Motor neuron (in vitro differentiated cells): ENCODE data around the gene IL1F10. TPM values are rescaled to one million over a fixed set of nuclear protein-coding genes. Genes with fewer than 3 reads are reported as not detected.
A peak's percentile ranks its signal among the peaks of the same experiment; 100 is the strongest.

Experiments
- ATAC-seq, 8 experiments: fragments of 200-7000 bp; cut with Tn5 transposase; replicated peaks in 6 of 8; 2 replicates each; pipeline ENCODE4 v1.8.0; 2021; ENCODE audit warnings: mild to moderate bottlenecking in 8 of 8, moderate library complexity in 8 of 8
- H3K27ac ChIP-seq, 2 donors: fragments of 250-450 bp; sonication (Bioruptor Pico); 2 replicates each; pipeline ENCODE4 v1.9.0; 2021; ENCODE audit warnings: antibody characterized with exemption in 2 of 2, mild to moderate bottlenecking in 2 of 2, moderate library complexity in 1 of 2
- H3K4me1 ChIP-seq, 2 donors: fragments of 250-450 bp; sonication (Bioruptor Pico); replicated peaks in 1 of 2; 2 replicates each; pipeline ENCODE4 v1.6.1; 2021; ENCODE audit warnings: antibody characterized with exemption in 2 of 2, mild to moderate bottlenecking in 2 of 2, moderate library complexity in 1 of 2
- H3K4me3 ChIP-seq, 5 donors: fragments of 250-450 bp; sonication (Bioruptor Pico); 2 replicates each; pipeline ENCODE4 v1.9.0; 2021; ENCODE audit warnings: antibody characterized with exemption in 5 of 5, mild to moderate bottlenecking in 5 of 5, moderate library complexity in 4 of 5
- WGBS, 10 experiments: fragments of 450-650 bp; shearing (Covaris generic); methylation state at CpG; one replicate each; pipeline ENCODE4 v1.0.0; 2022; 5-methylcytosine and 5-hydroxymethylcytosine counted together
- in situ Hi-C, 9 experiments: fragments of 400-800 bp; cut with MboI; loops; one replicate each; pipeline ENCODE4 v1.15.0; 2021; ENCODE audit warnings: low sequenced_read_pairs in 9 of 9, low pct_unique_long_range_greater_than_20kb in 2 of 9; ENCODE audit not compliant: unreplicated experiment in 9 of 9
- total RNA-seq, 8 experiments: library from RNA; unstranded; fragments of 300-600 nt; gene quantifications; 2 replicates each; pipeline versions ENCODE4 v1.2.3 to v1.2.4, GENCODE V29; 2022

IL1F10 gene, protein sequence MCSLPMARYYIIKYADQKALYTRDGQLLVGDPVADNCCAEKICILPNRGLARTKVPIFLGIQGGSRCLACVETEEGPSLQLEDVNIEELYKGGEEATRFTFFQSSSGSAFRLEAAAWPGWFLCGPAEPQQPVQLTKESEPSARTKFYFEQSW
- under 1 TPM in 1 of 8 experiments, not detected in 7; 0.24 TPM for total RNA-seq

DNA sequence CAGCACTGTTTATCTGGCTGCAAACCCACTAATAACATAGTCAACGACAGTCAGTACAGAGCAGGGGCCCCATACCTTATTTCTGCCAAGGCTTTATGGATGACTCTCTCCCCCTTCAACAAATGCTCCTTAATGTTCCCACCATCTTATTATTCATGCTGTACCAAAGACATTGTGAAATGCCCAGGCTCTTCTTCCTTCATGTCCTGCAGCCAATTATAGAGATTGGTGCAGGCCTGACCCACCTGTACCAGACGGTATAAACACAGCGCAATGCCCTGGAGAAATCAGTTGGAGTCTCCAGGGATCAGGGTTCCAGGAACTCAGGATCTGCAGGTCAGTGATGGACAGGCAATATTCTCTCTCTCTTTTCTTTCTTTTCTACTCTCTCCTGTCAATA lies at the start of gene IL1F10:
Gene IL1F10, plus strand, starts transcription at position 290 of the 400 bp plus-strand sequence. CDS start 4,769 bp downstream, outside the sequence.
- ATAC-seq, result no peak
- 50 to 97% (median 89%) methylated on average over 1 to 3 of the region's 3 CpGs; no CpG with 5 or more reads in 4 of the 10 experiments for WGBS, 10 experiments
- no peaks in the 10 kb centered on the region for H3K4me1 ChIP-seq
- in situ Hi-C loops, result no loop called here
- no peak within 1 kb of the TSS for H3K4me3 ChIP-seq
- H3K27ac ChIP-seq, result no peak within 1 kb of the TSS

DNA sequence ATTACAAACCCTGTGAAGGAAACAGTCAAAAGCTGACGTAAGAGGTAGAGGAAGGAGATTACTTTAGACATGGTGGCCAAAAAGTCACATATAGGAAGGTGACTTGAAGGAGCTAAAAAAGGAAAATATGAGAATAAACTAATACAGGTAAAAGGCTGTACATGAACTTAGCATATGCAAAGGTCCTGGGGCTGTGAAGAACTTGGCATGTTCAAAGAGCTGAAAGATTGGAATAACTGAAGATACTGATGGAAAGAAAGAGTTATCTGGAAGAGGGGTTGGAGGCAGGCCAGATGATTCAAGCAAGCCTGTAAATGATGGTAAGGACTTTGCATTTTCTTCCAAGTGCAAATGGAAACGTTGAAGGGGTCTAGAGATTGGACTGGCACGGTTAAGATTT lies 49.3 kb upstream of the IL1F10 start:
- in situ Hi-C loops, result no loop called here
- Histone ChIP-seq H3K4me3 (no peak overlapping the region), H3K4me1 (no peaks in the 10 kb centered on the region), H3K27ac (no peak overlapping the region)
- 31 to 80% (median 47%) methylated on average over 1 to 3 of the region's 3 CpGs for WGBS, 10 experiments
- ATAC-seq, result no peak

DNA sequence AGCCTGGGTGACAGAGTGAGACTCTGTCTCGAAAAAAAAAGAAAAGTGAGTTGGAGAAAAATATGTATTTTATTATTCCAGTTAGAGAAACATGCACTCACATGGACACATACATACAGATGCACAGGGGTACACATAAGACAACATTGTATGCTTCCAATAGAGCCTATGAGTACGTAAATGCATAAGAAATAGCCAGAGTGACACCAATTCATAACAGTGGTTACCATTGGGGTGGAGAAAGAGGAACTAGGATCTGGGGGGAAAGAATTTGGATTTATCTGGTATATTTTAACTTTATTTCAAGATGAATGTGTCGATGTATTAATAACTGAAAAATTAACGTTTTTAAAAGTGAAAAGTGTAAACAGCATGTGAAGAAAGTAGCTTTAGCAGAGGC lies 46.5 kb upstream of the IL1F10 start:
- H3K4me1 ChIP-seq, result no peaks in the 10 kb centered on the region
- no peak overlapping the region for H3K4me3 ChIP-seq
- H3K27ac ChIP-seq, result no peak overlapping the region
- in situ Hi-C loops, result no loop called here
- WGBS, 10 experiments, result 18 to 71% (median 44%) methylated on average over 2 to 4 of the region's 4 CpGs
- no peak for ATAC-seq

DNA sequence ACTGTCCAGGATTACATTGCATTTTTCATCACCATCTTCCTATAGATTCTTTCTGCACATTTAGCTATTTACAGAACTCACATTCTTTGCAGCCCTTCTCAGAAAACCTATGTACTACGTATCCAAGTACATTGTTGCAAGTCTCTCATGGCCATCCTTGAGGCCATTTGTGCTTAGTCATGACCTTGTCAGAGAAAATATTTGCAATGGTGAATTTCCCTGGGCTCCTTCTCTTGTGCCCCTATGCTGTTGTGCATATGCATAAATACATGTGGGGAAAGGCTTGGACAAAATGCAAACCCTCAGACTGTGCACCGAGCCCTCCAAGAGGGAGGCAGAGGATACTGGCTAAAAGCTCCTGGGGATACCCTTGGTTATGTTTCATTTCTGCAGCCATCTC lies 43.0 kb upstream of the IL1F10 start:
- 0 to 100% (median 71%) methylated on average over 1 to 2 of the region's 2 CpGs; no CpG with 5 or more reads in 3 of the 10 experiments for WGBS, 10 experiments
- no peak overlapping the region for H3K4me3 ChIP-seq
- in situ Hi-C loops, result no loop called here
- H3K4me1 ChIP-seq, result no peaks in the 10 kb centered on the region
- peak in 3 of 8 experiments; percentile 76 to 92 (median 80) for ATAC-seq
- no peak overlapping the region for H3K27ac ChIP-seq

DNA sequence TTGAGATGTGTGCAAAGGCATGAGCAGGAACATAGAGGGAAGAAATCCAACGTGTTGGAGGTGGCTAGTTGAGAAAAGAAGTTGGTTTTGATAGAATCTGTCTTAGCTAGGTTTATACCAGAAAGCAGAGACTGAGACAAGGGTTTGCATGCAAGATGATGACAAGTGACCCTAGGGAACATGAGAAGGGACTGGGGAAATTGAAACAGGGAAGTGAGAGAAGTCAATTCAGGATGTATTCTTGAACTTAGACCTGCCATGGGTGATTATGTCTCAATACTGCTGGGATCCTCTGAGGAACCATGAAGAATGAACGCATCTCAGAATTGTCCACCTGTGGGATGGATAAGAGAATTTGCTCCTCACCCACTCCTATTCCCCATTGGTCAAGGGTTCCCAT lies 42.0 kb upstream of the IL1F10 start:
- no peaks in the 10 kb centered on the region for H3K4me1 ChIP-seq
- H3K27ac ChIP-seq, result no peak overlapping the region
- in situ Hi-C loops, result no loop called here
- no peak for ATAC-seq
- no peak overlapping the region for H3K4me3 ChIP-seq
- 0 to 71% (median 57%) methylated on average over 1 to 2 of the region's 2 CpGs; no CpG with 5 or more reads in 2 of the 10 experiments for WGBS, 10 experiments

DNA sequence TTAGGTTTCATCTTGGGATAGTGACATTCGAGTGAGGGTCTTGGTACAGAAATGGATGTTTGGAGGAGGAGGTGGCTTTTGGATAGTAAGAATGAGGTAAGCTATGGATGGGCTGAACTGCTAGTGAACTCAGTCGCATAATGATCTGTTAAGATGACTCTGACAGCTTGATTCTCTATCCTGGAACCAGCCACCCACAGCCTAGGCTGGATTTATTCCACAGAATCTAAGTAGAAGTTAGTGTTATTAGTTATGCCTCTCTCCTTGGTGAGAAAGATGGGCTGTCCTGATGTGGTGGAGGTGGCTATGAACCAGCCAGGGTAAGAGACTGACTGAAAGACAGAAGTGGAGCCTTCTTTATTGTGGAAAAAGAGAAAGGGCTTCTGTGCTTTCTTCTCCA lies 40.1 kb upstream of the IL1F10 start:
- peak in 2 of 8 experiments; percentile 31 to 37 for ATAC-seq
- 0 to 71% (median 54%) methylated on average over 1 to 2 of the region's 2 CpGs; no CpG with 5 or more reads in 5 of the 10 experiments for WGBS, 10 experiments
- no peak overlapping the region for H3K4me3 ChIP-seq
- in situ Hi-C loops, result no loop called here
- H3K4me1 ChIP-seq, result no peaks in the 10 kb centered on the region
- no peak overlapping the region for H3K27ac ChIP-seq

DNA sequence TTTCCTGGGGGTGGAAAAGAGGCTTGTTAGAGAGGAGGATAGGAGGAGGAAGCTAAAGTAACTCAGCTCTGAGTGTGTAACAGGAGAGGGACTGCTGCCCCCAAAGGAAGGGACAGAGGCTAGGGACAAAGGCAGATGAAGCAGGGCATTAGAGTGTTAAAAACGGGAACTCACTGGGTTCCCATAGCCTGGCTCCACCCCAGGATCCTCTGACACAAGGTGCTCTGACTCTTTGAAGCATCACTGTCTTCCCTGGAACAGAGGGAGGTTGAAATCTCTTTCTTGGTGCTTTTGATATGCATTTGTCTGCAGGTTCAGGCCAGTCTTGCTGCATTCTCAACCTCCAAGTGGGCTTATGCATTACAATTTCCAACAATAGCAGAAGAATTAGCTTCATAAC lies 39.7 kb upstream of the IL1F10 start:
- in situ Hi-C loops, result no loop called here
- Histone ChIP-seq H3K27ac (no peak overlapping the region), H3K4me1 (no peaks in the 10 kb centered on the region), H3K4me3 (no peak overlapping the region)
- WGBS, 10 experiments, result 0 to 22% (median 20%) methylated on average over 1 of the region's 1 CpG; no CpG with 5 or more reads in 6 of the 10 experiments
- ATAC-seq, result no peak

DNA sequence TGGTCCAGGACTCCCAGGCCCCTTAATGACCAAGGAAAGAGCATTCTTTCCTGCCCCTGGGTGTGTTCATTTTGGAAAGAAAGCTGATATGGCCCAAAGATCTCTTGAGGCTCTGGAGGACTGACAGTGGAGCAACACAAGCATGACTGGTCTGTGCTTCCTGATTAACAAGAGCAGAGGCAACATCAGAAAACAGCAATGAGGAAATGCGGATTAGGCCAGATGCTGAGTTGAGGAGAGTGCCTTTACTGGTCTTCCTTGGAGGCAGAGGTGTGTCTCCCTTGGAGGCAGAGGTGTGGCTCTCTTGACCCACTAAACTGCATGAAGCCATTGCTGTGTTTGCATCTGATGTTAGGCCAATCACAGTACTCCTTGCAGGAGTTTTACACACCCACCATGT lies 35.0 kb upstream of the IL1F10 start:
- ATAC-seq, result peak in 3 of 8 experiments; percentile 57 to 90 (median 77)

DNA sequence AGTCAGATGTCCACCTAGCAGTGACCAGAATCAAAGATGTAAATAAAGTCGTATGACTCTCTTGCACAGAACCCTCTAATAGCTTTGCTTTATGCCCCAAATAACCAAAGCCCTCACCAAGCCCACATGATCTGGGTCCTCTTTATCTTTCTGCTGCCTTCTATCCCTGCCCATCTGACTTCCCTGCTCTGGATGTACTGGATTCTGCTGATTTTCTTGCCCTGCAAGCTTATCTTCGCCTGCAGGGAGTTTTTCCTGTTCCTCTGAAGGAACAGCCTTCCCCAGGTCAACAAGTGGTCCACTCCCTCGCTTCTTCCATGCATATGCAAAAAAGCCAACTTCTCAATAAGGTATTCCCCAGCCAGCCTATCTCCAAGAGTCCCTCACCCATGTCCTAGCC lies 33.8 kb upstream of the IL1F10 start:
- in situ Hi-C loops, result no loop called here
- no peak overlapping the region for H3K27ac ChIP-seq
- no peaks in the 10 kb centered on the region for H3K4me1 ChIP-seq
- no peak overlapping the region for H3K4me3 ChIP-seq
- peak in 1 of 8 experiments; percentile 30 for ATAC-seq
- 0 to 90% (median 63%) methylated on average over 1 to 3 of the region's 3 CpGs for WGBS, 10 experiments

More for the DNA sequence above, 35.0 kb upstream of the IL1F10 start:
- no peak overlapping the region for H3K4me3 ChIP-seq
- 67 to 100% (median 88%) methylated on average over 1 of the region's 1 CpG; no CpG with 5 or more reads in 6 of the 10 experiments for WGBS, 10 experiments
- H3K27ac ChIP-seq, result no peak overlapping the region
- in situ Hi-C loops, result no loop called here
- H3K4me1 ChIP-seq, result no peaks in the 10 kb centered on the region

DNA sequence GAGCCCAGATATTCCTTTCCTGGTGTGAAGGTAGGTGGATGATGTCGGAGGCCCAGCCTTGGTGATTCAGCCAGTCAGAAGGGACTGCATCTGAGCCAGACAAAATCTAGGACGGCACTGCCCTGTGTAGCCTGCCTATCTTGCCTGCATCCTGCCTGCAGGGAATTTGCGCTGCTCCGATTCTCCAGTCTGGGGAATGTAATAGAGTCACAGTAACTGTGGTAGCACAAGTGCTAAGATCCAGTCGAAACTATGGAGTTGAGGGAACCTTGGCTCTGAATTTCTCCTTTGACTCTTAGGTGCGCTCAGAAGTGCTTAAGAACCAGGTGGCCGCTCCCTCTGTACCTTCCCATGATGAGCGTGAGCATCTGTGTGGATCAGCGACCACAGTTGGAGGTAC lies 31.0 kb upstream of the IL1F10 start:
- Histone ChIP-seq H3K4me1 (no peaks in the 10 kb centered on the region), H3K4me3 (no peak overlapping the region), H3K27ac (no peak overlapping the region)
- no peak for ATAC-seq
- WGBS, 10 experiments, result 67 to 100% (median 85%) methylated on average over 1 to 7 of the region's 9 CpGs; no CpG with 5 or more reads in 3 of the 10 experiments
- in situ Hi-C loops, result no loop called here

DNA sequence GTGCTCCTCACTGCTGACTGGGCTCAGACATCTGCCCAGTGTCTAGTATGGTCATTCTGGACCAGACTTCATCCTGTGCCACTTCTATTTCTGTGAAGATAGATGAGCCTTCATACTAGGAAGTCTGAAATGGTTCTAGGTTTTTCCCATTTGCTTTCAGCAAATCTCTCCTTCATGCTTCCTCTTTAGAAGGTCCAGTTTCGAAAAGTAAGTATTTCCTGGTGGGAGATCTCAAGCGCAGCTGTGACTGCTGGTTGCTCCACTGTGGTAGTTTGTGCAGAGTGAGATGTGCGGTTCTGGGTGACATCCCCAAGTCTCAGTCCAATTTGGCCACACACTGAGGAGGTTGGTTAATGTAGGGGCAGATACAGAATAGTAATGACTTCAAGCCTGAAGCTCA lies 29.5 kb upstream of the IL1F10 start:
- no peak for ATAC-seq
- no peak overlapping the region for H3K27ac ChIP-seq
- WGBS, 10 experiments, result 65 to 93% (median 76%) methylated on average over 1 to 3 of the region's 3 CpGs; no CpG with 5 or more reads in 4 of the 10 experiments
- in situ Hi-C loops, result no loop called here
- no peak overlapping the region for H3K4me3 ChIP-seq
- H3K4me1 ChIP-seq, result no peaks in the 10 kb centered on the region

DNA sequence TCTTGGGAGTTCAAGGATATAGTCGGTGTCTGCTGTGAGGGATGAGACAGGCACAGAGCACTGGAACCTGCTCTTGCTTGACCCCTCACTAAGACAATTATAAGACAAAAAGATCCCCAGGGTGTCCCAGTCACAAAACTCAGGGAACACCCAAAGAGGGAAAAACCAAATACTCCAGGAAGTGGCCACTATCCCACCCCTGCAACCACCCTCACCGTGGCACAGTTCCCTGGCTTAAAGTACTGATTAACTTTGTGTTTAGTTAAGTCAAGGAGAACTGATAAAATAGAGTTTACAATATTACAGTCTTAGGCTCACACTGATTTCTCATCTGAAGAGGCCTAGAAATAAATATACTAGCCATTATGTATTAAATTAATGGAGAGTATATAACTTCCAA lies 28.6 kb upstream of the IL1F10 start:
- in situ Hi-C loops, result no loop called here
- H3K4me1 ChIP-seq, result no peaks in the 10 kb centered on the region
- WGBS, 10 experiments, result 60 to 100% (median 90%) methylated on average over 1 to 2 of the region's 2 CpGs; no CpG with 5 or more reads in 2 of the 10 experiments
- H3K4me3 ChIP-seq, result no peak overlapping the region
- ATAC-seq, result no peak
- no peak overlapping the region for H3K27ac ChIP-seq

DNA sequence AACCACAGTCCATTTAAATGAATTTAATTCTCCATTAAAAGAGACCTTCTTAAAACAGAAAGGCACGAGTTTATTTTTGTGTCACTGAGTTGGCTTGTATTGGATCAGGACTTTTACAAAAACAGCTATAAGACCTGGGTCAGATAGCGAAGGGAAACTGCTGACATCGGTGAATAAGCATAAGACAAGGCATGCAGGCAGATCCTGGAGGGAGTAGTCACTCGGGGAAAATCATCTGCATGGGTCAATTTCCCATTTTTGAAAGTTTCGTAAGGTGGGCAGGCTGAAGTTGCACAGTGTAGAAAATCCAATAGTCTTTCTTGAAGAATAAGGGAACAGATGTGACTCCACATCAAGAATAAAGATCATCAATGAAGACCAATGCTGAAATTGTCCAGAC lies 28.1 kb upstream of the IL1F10 start:
- peak in 2 of 8 experiments; percentile 21 to 51 for ATAC-seq
- 20 to 67% (median 32%) methylated on average over 1 to 5 of the region's 5 CpGs; no CpG with 5 or more reads in 1 of the 10 experiments for WGBS, 10 experiments
- H3K27ac ChIP-seq, result no peak overlapping the region
- no peaks in the 10 kb centered on the region for H3K4me1 ChIP-seq
- no peak overlapping the region for H3K4me3 ChIP-seq
- in situ Hi-C loops, result no loop called here

DNA sequence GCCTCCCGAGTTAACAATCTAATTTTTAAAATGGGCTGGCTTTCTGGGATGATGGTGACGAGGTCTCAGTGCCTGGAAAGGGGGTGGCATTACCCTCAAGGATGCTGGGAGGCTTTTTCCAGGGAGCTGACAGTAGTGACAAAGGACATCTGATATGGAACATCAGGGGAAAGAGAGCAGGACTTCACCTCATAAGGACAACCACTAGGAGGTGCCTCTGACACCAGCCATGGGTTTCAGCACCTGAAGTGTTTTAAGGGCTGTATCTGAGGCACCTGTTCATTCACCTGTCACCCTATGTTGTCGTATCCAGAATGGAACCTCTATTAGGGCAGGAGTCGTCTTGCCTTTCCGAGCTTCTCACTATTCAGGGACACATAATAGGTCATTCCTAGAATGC lies 25.9 kb upstream of the IL1F10 start:
- in situ Hi-C loops, result no loop called here
- Histone ChIP-seq H3K4me1 (no peaks in the 10 kb centered on the region), H3K4me3 (no peak overlapping the region), H3K27ac (no peak overlapping the region)
- ATAC-seq, result no peak
- 0 to 84% (median 50%) methylated on average over 1 to 4 of the region's 5 CpGs; no CpG with 5 or more reads in 1 of the 10 experiments for WGBS, 10 experiments
